ENCODE measurements around the gene LRP11. TPM values are rescaled to one million over a fixed set of nuclear protein-coding genes. Genes with fewer than 3 reads are reported as not detected.

LRP11 gene
- total RNA-seq, 1 donor from 2014 or later: 10.8 TPM

DNA sequence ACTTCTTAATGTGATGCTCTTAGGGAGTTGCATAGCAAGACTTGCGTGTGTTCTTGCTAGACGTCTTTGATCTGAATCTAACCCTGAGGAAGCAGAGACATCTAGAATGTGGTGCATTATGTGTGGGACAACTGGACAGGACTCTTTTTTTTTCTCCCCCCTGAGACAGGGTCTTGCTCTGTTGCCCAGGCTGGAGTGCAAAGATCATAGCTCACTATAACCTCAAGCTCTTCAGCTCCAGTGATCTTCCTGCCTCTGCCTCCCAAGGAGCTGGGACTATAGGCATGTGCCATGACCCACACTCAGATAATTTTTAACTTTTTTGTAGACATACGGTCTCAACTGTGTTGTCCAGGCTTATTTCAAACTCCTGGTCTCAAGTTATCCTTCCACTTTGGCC lies 80.6 kb downstream of the LRP11 start:
- Mint-ChIP-seq H3K4me3 (ENCODE audit: unreplicated experiment) (no peak overlapping the region), H3K9me3 (ENCODE audit: unreplicated experiment) (peaks cover 3% of the 10 kb centered on the region), H3K4me1 (ENCODE audit: low read depth, unreplicated experiment) (peaks cover 2% of the 10 kb centered on the region), H3K36me3 (ENCODE audit: unreplicated experiment) (peaks cover 5% of the 10 kb centered on the region), H3K27ac (ENCODE audit: unreplicated experiment) (no peak overlapping the region), H3K27me3 (ENCODE audit: unreplicated experiment) (peaks cover 4% of the 10 kb centered on the region)
- TF ChIP-seq, protein P1, sequence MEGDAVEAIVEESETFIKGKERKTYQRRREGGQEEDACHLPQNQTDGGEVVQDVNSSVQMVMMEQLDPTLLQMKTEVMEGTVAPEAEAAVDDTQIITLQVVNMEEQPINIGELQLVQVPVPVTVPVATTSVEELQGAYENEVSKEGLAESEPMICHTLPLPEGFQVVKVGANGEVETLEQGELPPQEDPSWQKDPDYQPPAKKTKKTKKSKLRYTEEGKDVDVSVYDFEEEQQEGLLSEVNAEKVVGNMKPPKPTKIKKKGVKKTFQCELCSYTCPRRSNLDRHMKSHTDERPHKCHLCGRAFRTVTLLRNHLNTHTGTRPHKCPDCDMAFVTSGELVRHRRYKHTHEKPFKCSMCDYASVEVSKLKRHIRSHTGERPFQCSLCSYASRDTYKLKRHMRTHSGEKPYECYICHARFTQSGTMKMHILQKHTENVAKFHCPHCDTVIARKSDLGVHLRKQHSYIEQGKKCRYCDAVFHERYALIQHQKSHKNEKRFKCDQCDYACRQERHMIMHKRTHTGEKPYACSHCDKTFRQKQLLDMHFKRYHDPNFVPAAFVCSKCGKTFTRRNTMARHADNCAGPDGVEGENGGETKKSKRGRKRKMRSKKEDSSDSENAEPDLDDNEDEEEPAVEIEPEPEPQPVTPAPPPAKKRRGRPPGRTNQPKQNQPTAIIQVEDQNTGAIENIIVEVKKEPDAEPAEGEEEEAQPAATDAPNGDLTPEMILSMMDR (IDR thresholded peaks at IDR 0.05; ENCODE audit: partially characterized antibody, unreplicated experiment): no peak
- no peak for DNase-seq

DNA sequence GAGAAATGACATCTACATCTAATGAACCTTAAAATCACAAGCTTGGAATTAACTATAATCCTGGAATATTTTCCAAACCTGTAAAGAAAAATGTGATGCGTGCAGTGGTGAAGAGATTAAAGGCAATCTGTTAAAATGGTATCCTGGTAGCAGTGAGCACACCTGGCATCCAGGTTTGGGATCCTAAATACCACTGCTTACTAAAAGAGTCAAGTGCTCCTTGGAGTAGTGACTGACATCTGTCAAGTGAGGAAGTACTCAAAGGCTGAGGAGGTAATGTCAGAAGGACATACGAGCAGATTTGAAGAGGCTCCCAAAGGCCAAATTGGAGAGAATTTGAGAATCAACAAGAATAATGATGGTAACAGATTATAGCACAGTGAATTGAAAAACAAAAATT lies 81.8 kb downstream of the LRP11 start:
- no peak for DNase-seq
- Mint-ChIP-seq H3K9me3 (ENCODE audit: unreplicated experiment) (no peaks in the 10 kb centered on the region), H3K27me3 (ENCODE audit: unreplicated experiment) (peaks cover 2% of the 10 kb centered on the region), H3K27ac (ENCODE audit: unreplicated experiment) (peak overlapping the region; percentile 3), H3K4me3 (ENCODE audit: unreplicated experiment) (no peak overlapping the region), H3K36me3 (ENCODE audit: unreplicated experiment) (no peaks in the 10 kb centered on the region), H3K4me1 (ENCODE audit: low read depth, unreplicated experiment) (no peaks in the 10 kb centered on the region)
- TF ChIP-seq, protein P1 (IDR thresholded peaks at IDR 0.05; ENCODE audit: partially characterized antibody, unreplicated experiment): no peak

DNA sequence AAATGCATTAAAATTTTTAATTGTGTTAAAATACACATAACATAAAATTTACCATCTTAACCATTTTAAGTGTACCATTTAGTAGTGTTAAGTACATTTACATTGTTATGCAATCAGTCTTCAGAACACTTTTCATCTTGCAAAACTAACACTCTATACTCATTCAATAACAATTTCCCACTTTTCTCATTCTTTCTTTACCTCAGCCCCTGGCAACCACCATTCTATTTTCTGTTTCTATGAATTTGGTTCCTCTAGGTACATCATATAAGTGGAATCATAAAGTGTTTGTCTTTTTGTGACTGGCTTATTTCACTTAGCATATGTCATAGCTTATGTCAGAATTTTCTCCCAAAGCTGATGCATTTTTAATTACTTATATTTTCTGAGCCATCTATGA lies 82.4 kb downstream of the LRP11 start:
- H3K27ac Mint-ChIP-seq (ENCODE audit: unreplicated experiment): peak overlapping the region; percentile 44
- no peaks in the 10 kb centered on the region for H3K4me1 Mint-ChIP-seq (ENCODE audit: low read depth, unreplicated experiment)
- TF ChIP-seq, protein P1 (IDR thresholded peaks at IDR 0.05; ENCODE audit: partially characterized antibody, unreplicated experiment): no peak
- DNase-seq: no peak
- no peak overlapping the region for H3K4me3 Mint-ChIP-seq (ENCODE audit: unreplicated experiment)
- no peaks in the 10 kb centered on the region for H3K9me3 Mint-ChIP-seq (ENCODE audit: unreplicated experiment)
- H3K36me3 Mint-ChIP-seq (ENCODE audit: unreplicated experiment): no peaks in the 10 kb centered on the region
- H3K27me3 Mint-ChIP-seq (ENCODE audit: unreplicated experiment): peaks cover 2% of the 10 kb centered on the region

DNA sequence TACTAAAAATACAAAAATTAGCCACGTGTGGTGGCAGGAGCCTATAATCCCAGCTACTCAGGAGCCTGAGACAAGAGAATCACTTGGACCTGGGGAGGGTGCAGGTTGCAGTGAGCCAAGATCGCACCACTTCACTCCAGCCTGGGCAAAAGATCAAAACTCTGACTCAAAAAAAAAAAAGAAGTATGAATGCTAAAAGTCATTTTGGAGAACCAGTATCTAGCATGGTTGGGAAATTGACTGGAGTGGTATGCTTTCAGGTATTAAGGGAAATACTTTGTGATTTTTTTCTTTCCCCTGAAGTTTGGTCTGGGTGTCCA lies 84.6 kb downstream of the LRP11 start:
- TF ChIP-seq, protein P1 (IDR thresholded peaks at IDR 0.05; ENCODE audit: partially characterized antibody, unreplicated experiment): no peak
- Mint-ChIP-seq H3K27ac (ENCODE audit: unreplicated experiment) (no peak overlapping the region), H3K36me3 (ENCODE audit: unreplicated experiment) (no peaks in the 10 kb centered on the region)

DNA sequence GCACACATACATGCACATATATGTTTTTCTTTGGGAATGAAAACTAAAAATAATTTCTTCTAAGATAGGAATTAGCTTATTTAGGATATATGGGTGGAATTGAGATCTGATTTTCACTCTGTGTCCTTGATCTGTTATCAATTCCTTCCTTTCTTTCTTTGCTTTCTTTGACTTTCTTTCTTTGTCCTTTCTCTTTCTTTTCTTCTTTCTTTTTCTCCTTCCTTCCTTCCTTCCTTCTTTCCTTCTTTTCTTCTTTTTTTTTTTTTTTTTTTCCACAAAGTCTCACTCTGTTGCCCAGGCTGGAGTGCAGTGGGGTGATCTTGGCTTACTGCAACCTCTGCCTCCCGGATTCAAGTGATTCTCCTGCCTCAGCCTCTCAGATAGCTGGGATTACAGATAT lies 86.5 kb downstream of the LRP11 start:
- peaks cover 2% of the 10 kb centered on the region for H3K27me3 Mint-ChIP-seq (ENCODE audit: unreplicated experiment)
- H3K36me3 Mint-ChIP-seq (ENCODE audit: unreplicated experiment): no peaks in the 10 kb centered on the region
- H3K9me3 Mint-ChIP-seq (ENCODE audit: unreplicated experiment): no peaks in the 10 kb centered on the region
- DNase-seq: no peak
- no peak overlapping the region for H3K27ac Mint-ChIP-seq (ENCODE audit: unreplicated experiment)
- TF ChIP-seq, protein P1 (IDR thresholded peaks at IDR 0.05; ENCODE audit: partially characterized antibody, unreplicated experiment): no peak
- H3K4me1 Mint-ChIP-seq (ENCODE audit: low read depth, unreplicated experiment): no peaks in the 10 kb centered on the region
- H3K4me3 Mint-ChIP-seq (ENCODE audit: unreplicated experiment): no peak overlapping the region

More for the DNA sequence above, 84.6 kb downstream of the LRP11 start:
- Mint-ChIP-seq H3K9me3 (ENCODE audit: unreplicated experiment) (no peaks in the 10 kb centered on the region), H3K27me3 (ENCODE audit: unreplicated experiment) (peaks cover 2% of the 10 kb centered on the region), H3K4me3 (ENCODE audit: unreplicated experiment) (no peak overlapping the region), H3K4me1 (ENCODE audit: low read depth, unreplicated experiment) (no peaks in the 10 kb centered on the region)
- DNase-seq: no peak

Measured in glutamatergic neuron (in vitro differentiated cells).